Suppressor macrophage treated with lipopolysaccharide for 1 hour (primary cell): Measurements from ENCODE around the gene CWC22.
"Not testable (repeated sequence)": the region's sequence is repeated elsewhere in the genome, so short reads cannot be mapped to it uniquely, and the experiment has no call there.

ENCODE experiments used
- DNase-seq, 3 donors: peaks; one replicate each; pipeline ENCODE4 v3.0.0-alpha.2; 2020 to 2022

Gene CWC22

GRCh38 chr2:180002198-180002770 is 4.8 kb downstream of the CWC22 start:
- peak in 2 of 3 donors; percentile 30 to 32 for DNase-seq

- no peak for DNase-seq
Measured at GRCh38 chr2:180001726-180002125, 5.4 kb downstream of the CWC22 start.

- DNase-seq = no peak
Measured at GRCh38 chr2:180000434-180000833, 6.7 kb downstream of the CWC22 start.

- no peak for DNase-seq
Measured at GRCh38 chr2:179999000-179999399, 8.1 kb downstream of the CWC22 start.

GRCh38 chr2:179995741-179996515 is 11.2 kb downstream of the CWC22 start:
- peak; percentile 36 to 51 (median 36) for DNase-seq

- peak in 2 of 3 donors; percentile 47 to 58 for DNase-seq
Measured at GRCh38 chr2:179991344-179991743, 15.8 kb downstream of the CWC22 start.

- DNase-seq = no peak
Measured at GRCh38 chr2:179990676-179991317, 16.3 kb downstream of the CWC22 start.

- no peak for DNase-seq
Measured at GRCh38 chr2:179987916-179988315, 19.2 kb downstream of the CWC22 start.

GRCh38 chr2:179985163-179985820 is 21.8 kb downstream of the CWC22 start:
- DNase-seq = no peak

GRCh38 chr2:179983250-179983932 is 23.7 kb downstream of the CWC22 start:
- peak in 1 of 3 donors; percentile 5 for DNase-seq

GRCh38 chr2:179981085-179981484 is 26.0 kb downstream of the CWC22 start:
- peak in 1 of 3 donors; percentile 8 for DNase-seq

GRCh38 chr2:179974761-179975160 is 32.3 kb downstream of the CWC22 start:
- no peak for DNase-seq

GRCh38 chr2:179966778-179967394 is 40.2 kb downstream of the CWC22 start:
- peak in 1 of 3 donors; percentile 3 for DNase-seq

- no peak for DNase-seq
Measured at GRCh38 chr2:179965291-179966258, 41.5 kb downstream of the CWC22 start.

- peak; percentile 3 to 56 (median 54) for DNase-seq
Measured at GRCh38 chr2:179963626-179964025, 43.5 kb downstream of the CWC22 start.

- DNase-seq = not testable (repeated sequence)
Measured at GRCh38 chr2:179958251-179958650, 48.8 kb downstream of the CWC22 start.

- no peak for DNase-seq
Measured at GRCh38 chr2:179954026-179954425, 53.1 kb downstream of the CWC22 start.

- no peak for DNase-seq
Measured at GRCh38 chr2:179953359-179953758, 53.7 kb downstream of the CWC22 start.

GRCh38 chr2:179952658-179953057 is 54.4 kb downstream of the CWC22 start:
- DNase-seq = no peak

- no peak for DNase-seq
Measured at GRCh38 chr2:179951680-179952079, 55.4 kb downstream of the CWC22 start.

- no peak for DNase-seq
Measured at GRCh38 chr2:179950391-179950790, 56.7 kb downstream of the CWC22 start.
